H9 (cell line): ENCODE results near the gene MAPKAP1. TPM values are rescaled to one million over a fixed set of nuclear protein-coding genes. Genes with fewer than 3 reads are reported as not detected.

ENCODE experiments used
- DNase-seq: peaks from one replicate; pipeline ENCODE4 v3.0.0-alpha.2; 2017
- H2AFZ ChIP-seq: one replicate; pipeline ENCODE4 v1.6.1; 2013; ENCODE audit warnings: mild to moderate bottlenecking, low read length, control low read depth, moderate library complexity
- H2AK5ac ChIP-seq: 2 replicates; pipeline ENCODE4 v1.6.1; 2013; ENCODE audit warnings: low read length, control low read depth, mixed read lengths; ENCODE audit not compliant: insufficient read length
- H2BK120ac ChIP-seq: one replicate; pipeline ENCODE4 v1.6.1; 2013; ENCODE audit warnings: low read depth, mild to moderate bottlenecking, low read length, control low read depth, inconsistent platforms; ENCODE audit not compliant: poor library complexity, severe bottlenecking
- H2BK12ac ChIP-seq: 2 replicates; pipeline ENCODE4 v1.6.1; 2013; ENCODE audit warnings: low read length, control low read depth, mixed read lengths, low read depth; ENCODE audit not compliant: insufficient read length
- H2BK15ac ChIP-seq: 2 replicates; pipeline ENCODE4 v1.6.1; 2013; ENCODE audit warnings: low read depth, low read length, control low read depth
- H2BK20ac ChIP-seq: one replicate; pipeline ENCODE4 v1.6.1; 2013; ENCODE audit warnings: low read depth, mild to moderate bottlenecking, low read length, control low read depth, inconsistent platforms; ENCODE audit not compliant: poor library complexity, severe bottlenecking
- H2BK5ac ChIP-seq: 2 replicates; pipeline ENCODE4 v1.6.1; 2013; ENCODE audit warnings: low read length, control low read depth, mixed read lengths; ENCODE audit not compliant: insufficient read length
- H3K14ac ChIP-seq: 2 replicates; pipeline ENCODE4 v1.6.1; 2013; ENCODE audit warnings: low read length, control low read depth; ENCODE audit not compliant: insufficient read depth
- H3K18ac ChIP-seq: 2 replicates; pipeline ENCODE4 v1.6.1; 2013; ENCODE audit warnings: low read depth, mild to moderate bottlenecking, mixed read lengths, low read length, control low read depth; ENCODE audit not compliant: insufficient read length
- H3K23ac ChIP-seq: 2 replicates; pipeline ENCODE4 v1.6.1; 2013; ENCODE audit warnings: low read length, control low read depth, mixed read lengths, low read depth; ENCODE audit not compliant: insufficient read length
- H3K23me2 ChIP-seq: 2 replicates; pipeline ENCODE4 v1.6.1; 2013; ENCODE audit warnings: low read depth, mild to moderate bottlenecking, mixed read lengths, low read length, control low read depth; ENCODE audit not compliant: insufficient read length, poor library complexity, severe bottlenecking
- H3K27ac ChIP-seq: 2 replicates; pipeline ENCODE4 v1.5.1; 2013; ENCODE audit warnings: low read length, control low read depth, mixed read lengths, low read depth; ENCODE audit not compliant: insufficient read length
- H3K27me3 ChIP-seq: 2 replicates; pipeline ENCODE4 v1.6.1; 2013; ENCODE audit warnings: low read length, control low read depth, inconsistent platforms; ENCODE audit not compliant: insufficient read depth
- H3K4ac ChIP-seq: 2 replicates; pipeline ENCODE4 v1.6.1; 2013; ENCODE audit warnings: low read depth, mild to moderate bottlenecking, control low read depth, inconsistent platforms, low read length, moderate library complexity
- H3K4me1 ChIP-seq: 2 replicates; pipeline ENCODE4 v1.6.1; 2013; ENCODE audit warnings: low read length, control low read depth, inconsistent platforms; ENCODE audit not compliant: insufficient read depth
- H3K4me2 ChIP-seq: 2 replicates; pipeline ENCODE4 v1.6.1; 2013; ENCODE audit warnings: low read length, control low read depth, mixed read lengths; ENCODE audit not compliant: insufficient read length, insufficient read depth
- H3K56ac ChIP-seq: 2 replicates; pipeline ENCODE4 v1.6.1; 2013; ENCODE audit warnings: low read depth, mild to moderate bottlenecking, mixed read lengths, low read length, control low read depth; ENCODE audit not compliant: insufficient read length
- H3K79me1 ChIP-seq: 2 replicates; pipeline ENCODE4 v1.6.1; 2013; ENCODE audit warnings: low read depth, mild to moderate bottlenecking, moderate library complexity, low read length, control low read depth, inconsistent platforms; ENCODE audit not compliant: insufficient read depth, poor library complexity, severe bottlenecking
- H3K79me2 ChIP-seq: 2 replicates; pipeline ENCODE4 v1.6.1; 2013; ENCODE audit warnings: low read length, control low read depth, inconsistent platforms; ENCODE audit not compliant: insufficient read depth
- H3K9ac ChIP-seq: 2 replicates; pipeline ENCODE4 v1.6.1; 2013; ENCODE audit warnings: low read length, control low read depth, mixed read lengths; ENCODE audit not compliant: insufficient read length; ENCODE audit errors: extremely low read depth
- H3K9me3 ChIP-seq: one replicate; pipeline ENCODE4 v1.6.1; 2013; ENCODE audit warnings: low read depth, low read length, inconsistent platforms; ENCODE audit not compliant: control insufficient read depth
- H3T11ph ChIP-seq: one replicate; pipeline ENCODE4 v1.6.1; 2013; ENCODE audit warnings: mild to moderate bottlenecking, low read length, control low read depth, inconsistent platforms
- H4K20me1 ChIP-seq: one replicate; pipeline ENCODE4 v1.6.1; 2013; ENCODE audit not compliant: control insufficient read depth, insufficient read length, insufficient read depth
- H4K5ac ChIP-seq: 2 replicates; pipeline ENCODE4 v1.6.1; 2013; ENCODE audit warnings: low read depth, mild to moderate bottlenecking, mixed read lengths, low read length, control low read depth; ENCODE audit not compliant: insufficient read length
- H4K8ac ChIP-seq: replicated peaks from 2 replicates; pipeline ENCODE4 v1.6.1; 2013; ENCODE audit warnings: low read length, control low read depth, mixed read lengths, low read depth; ENCODE audit not compliant: insufficient read length
- H4K91ac ChIP-seq: 2 replicates; pipeline ENCODE4 v1.6.1; 2013; ENCODE audit warnings: low read depth, mild to moderate bottlenecking, moderate library complexity, mixed read lengths, low read length, control low read depth; ENCODE audit not compliant: insufficient read length
- H3K27ac Mint-ChIP-seq, 3 experiments: 2 replicates in 2 of 3; 3 replicates in 1 of 3; pipeline ENCODE4 v1.8.0; 2020 to 2021; ENCODE audit warnings: mixed read lengths in 3 of 3, mild to moderate bottlenecking in 1 of 3, moderate library complexity in 1 of 3
- H3K27me3 Mint-ChIP-seq: 2 replicates; pipeline ENCODE4 v1.8.0; 2021; ENCODE audit warnings: low read depth, mild to moderate bottlenecking, moderate library complexity, mixed read lengths
- H3K36me3 Mint-ChIP-seq, 3 experiments: 2 replicates in 2 of 3; 3 replicates in 1 of 3; pipeline ENCODE4 v1.8.0; 2020 to 2021; ENCODE audit warnings: low read depth in 3 of 3, mixed read lengths in 3 of 3; ENCODE audit not compliant: insufficient read depth in 1 of 3
- H3K4me1 Mint-ChIP-seq, 2 experiments: 2 replicates each; pipeline ENCODE4 v1.8.0; 2020; ENCODE audit warnings: mixed read lengths in 2 of 2
- H3K4me3 Mint-ChIP-seq, 2 experiments: 2 replicates in 1 of 2; 3 replicates in 1 of 2; pipeline ENCODE4 v1.8.0; 2020 to 2021; ENCODE audit warnings: mild to moderate bottlenecking in 2 of 2, mixed read lengths in 2 of 2, moderate library complexity in 1 of 2
- H3K9me3 Mint-ChIP-seq, 2 experiments: 2 replicates in 1 of 2; 3 replicates in 1 of 2; pipeline ENCODE4 v1.8.0; 2020; ENCODE audit warnings: mild to moderate bottlenecking in 2 of 2, mixed read lengths in 2 of 2, moderate library complexity in 1 of 2
- WGBS: extraction: QIAGEN DNeasy Blood & Tissue Kit; methylation state at CpG from one replicate; pipeline ENCODE4 v1.1.7; 2013; ENCODE audit warnings: missing lambda C conversion rate, low lambda C conversion rate, mixed read lengths; ENCODE audit not compliant: insufficient read length; ENCODE audit errors: extremely low coverage; 5-methylcytosine and 5-hydroxymethylcytosine counted together
- total RNA-seq: library from RNA; stranded (reverse); gene quantifications from 2 replicates; pipeline ENCODE4 v1.2.1, GENCODE V29; 2021
- TF ChIP-seq, protein P1 (sequence below): fragments of 200-600 bp; sonication (generic); conservative IDR thresholded peaks from 3 replicates; pipeline ENCODE4 v1.8.0; 2021; ENCODE audit warnings: antibody characterized with exemption, mild to moderate bottlenecking

The MAPKAP1 gene
- total RNA-seq, 1 experiment from 2014 or later = 97.0 TPM

DNA sequence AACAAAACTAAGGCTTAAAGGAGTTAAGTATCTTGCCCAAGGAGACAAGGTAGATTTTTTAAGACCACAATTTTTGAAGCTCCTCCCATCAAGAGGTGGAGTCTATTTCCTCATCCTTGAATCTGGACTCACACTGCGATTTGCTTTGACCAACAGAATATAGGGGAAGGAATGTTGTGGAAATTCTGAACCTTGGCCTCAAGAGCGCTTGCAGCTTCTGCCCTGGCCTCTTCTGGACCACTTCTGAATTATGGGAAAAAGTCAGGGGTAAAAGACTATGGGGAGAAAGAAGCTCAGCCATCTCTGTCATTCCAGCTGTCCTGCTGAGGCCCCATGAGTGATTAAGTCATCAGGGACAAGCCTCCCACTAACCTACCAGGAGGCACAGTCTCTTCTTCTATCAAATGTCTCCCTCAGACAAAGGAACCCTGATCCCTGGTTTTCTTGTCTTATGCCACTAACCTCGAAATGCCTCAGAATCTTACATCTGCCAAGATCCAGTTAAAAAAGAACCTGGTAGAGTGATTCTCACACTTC lies 25.9 kb downstream of the MAPKAP1 start:
- Histone ChIP-seq H2BK12ac (no peak overlapping the region), H2AK5ac (no peak overlapping the region), H3K9ac (no peak overlapping the region), H3K9me3 (no peaks in the 10 kb centered on the region), H3K4ac (no peak overlapping the region), H3K23ac (no peak overlapping the region), H2BK5ac (no peak overlapping the region), H3K4me2 (no peak overlapping the region), H3K27me3 (no peaks in the 10 kb centered on the region), H2BK20ac (no peak overlapping the region), H4K5ac (no peak overlapping the region), H3K18ac (no peak overlapping the region), H3K79me2 (no peaks in the 10 kb centered on the region; the same call in 1 of the 2 replicates), H3T11ph (no peak overlapping the region), H3K79me1 (peaks cover 6% of the 10 kb centered on the region), H2BK15ac (no peak overlapping the region), H4K20me1 (no peaks in the 10 kb centered on the region), H4K91ac (no peak overlapping the region), H3K23me2 (no peaks in the 10 kb centered on the region), H3K4me1 (no peaks in the 10 kb centered on the region), H2AFZ (no peak overlapping the region), H3K14ac (no peak overlapping the region), H2BK120ac (no peak overlapping the region), H3K27ac (no peak overlapping the region), H4K8ac (no peak overlapping the region), H3K56ac (no peak overlapping the region)
- H3K36me3 Mint-ChIP-seq = 0 out of 7 replicates have a peak, but pooled peaks cover 0 to 2% (median 0%) of the 10 kb centered on the region in 3 experiments
- no CpG with 5 or more reads among the region's 3 CpGs for WGBS
- DNase-seq = no peak
- no peak overlapping the region for H3K4me3 Mint-ChIP-seq
- peak overlapping the region in 2 of 3 experiments; percentile 23 to 25; a peak in 2 of 7 replicates for H3K27ac Mint-ChIP-seq
- H3K4me1 Mint-ChIP-seq = peaks cover 18 to 19% of the 10 kb centered on the region in 2 experiments
- TF ChIP-seq, protein P1, sequence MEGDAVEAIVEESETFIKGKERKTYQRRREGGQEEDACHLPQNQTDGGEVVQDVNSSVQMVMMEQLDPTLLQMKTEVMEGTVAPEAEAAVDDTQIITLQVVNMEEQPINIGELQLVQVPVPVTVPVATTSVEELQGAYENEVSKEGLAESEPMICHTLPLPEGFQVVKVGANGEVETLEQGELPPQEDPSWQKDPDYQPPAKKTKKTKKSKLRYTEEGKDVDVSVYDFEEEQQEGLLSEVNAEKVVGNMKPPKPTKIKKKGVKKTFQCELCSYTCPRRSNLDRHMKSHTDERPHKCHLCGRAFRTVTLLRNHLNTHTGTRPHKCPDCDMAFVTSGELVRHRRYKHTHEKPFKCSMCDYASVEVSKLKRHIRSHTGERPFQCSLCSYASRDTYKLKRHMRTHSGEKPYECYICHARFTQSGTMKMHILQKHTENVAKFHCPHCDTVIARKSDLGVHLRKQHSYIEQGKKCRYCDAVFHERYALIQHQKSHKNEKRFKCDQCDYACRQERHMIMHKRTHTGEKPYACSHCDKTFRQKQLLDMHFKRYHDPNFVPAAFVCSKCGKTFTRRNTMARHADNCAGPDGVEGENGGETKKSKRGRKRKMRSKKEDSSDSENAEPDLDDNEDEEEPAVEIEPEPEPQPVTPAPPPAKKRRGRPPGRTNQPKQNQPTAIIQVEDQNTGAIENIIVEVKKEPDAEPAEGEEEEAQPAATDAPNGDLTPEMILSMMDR = no peak
- H3K9me3 Mint-ChIP-seq = no peaks in the 10 kb centered on the region
- H3K27me3 Mint-ChIP-seq = no peaks in the 10 kb centered on the region
